PFSK-1 (cell line): ENCODE measurements around the gene CXCL17.

Experiments
- FOXP2 ChIP-seq: optimal IDR thresholded peaks from 2 replicates; pipeline ENCODE3; 2011; ENCODE audit warnings: borderline replicate concordance, control low read depth, inconsistent platforms; ENCODE audit not compliant: insufficient read depth; ENCODE audit errors: extremely low read length, extremely low read depth
- POLR2AphosphoS5 ChIP-seq: IDR thresholded peaks from 2 replicates; pipeline ENCODE4 v1.6.1; 2012; ENCODE audit warnings: low read depth, mild to moderate bottlenecking, control low read depth, low read length, moderate library complexity
- REST ChIP-seq, 2 experiments: IDR thresholded peaks; 2 replicates each; pipeline versions ENCODE4 v1.6.1 to v1.8.0; 2011 to 2012; ENCODE audit warnings: low read depth in 2 of 2, low read length in 2 of 2, control low read depth in 1 of 2, inconsistent platforms in 1 of 2, mild to moderate bottlenecking in 1 of 2, moderate library complexity in 1 of 2; ENCODE audit not compliant: insufficient read depth in 1 of 2
- SIN3A ChIP-seq: IDR thresholded peaks from 2 replicates; pipeline ENCODE4 v1.6.1; 2012; ENCODE audit warnings: mild to moderate bottlenecking, low read length, moderate library complexity, borderline replicate concordance; ENCODE audit not compliant: insufficient read depth
- TAF1 ChIP-seq: IDR thresholded peaks from 2 replicates; pipeline ENCODE4 v1.6.1; 2012; ENCODE audit warnings: low read length, control low read depth, borderline replicate concordance; ENCODE audit not compliant: insufficient read depth

The CXCL17 gene

GRCh38 chr19:42468273-42468796, 25.6 kb upstream of the CXCL17 start:
- TF ChIP-seq POLR2AphosphoS5 (no peak), TAF1 (no peak), FOXP2 (no peak), SIN3A (no peak), REST (IDR thresholded peaks at IDR 0.05; ENCODE audit: insufficient read depth in 1 of 2, low read depth in 2 of 2, low read length in 2 of 2) (no peak)

GRCh38 chr19:42467183-42467760, 24.5 kb upstream of the CXCL17 start:
- TF ChIP-seq POLR2AphosphoS5 (no peak), SIN3A (no peak), REST (IDR thresholded peaks at IDR 0.05; ENCODE audit: insufficient read depth in 1 of 2, low read depth in 2 of 2, low read length in 2 of 2) (no peak), TAF1 (no peak), FOXP2 (no peak)

- TF ChIP-seq FOXP2, result no peak
- no peak for TF ChIP-seq SIN3A
- no peak for TF ChIP-seq TAF1
- TF ChIP-seq POLR2AphosphoS5, result no peak
- no peak for TF ChIP-seq REST (IDR thresholded peaks at IDR 0.05; ENCODE audit: insufficient read depth in 1 of 2, low read depth in 2 of 2, low read length in 2 of 2)
Observed at GRCh38 chr19:42466521-42467182, 23.9 kb upstream of the CXCL17 start.

GRCh38 chr19:42465827-42466280, 23.1 kb upstream of the CXCL17 start:
- TF ChIP-seq REST (IDR thresholded peaks at IDR 0.05; ENCODE audit: insufficient read depth in 1 of 2, low read depth in 2 of 2, low read length in 2 of 2) (no peak), FOXP2 (no peak), TAF1 (no peak), POLR2AphosphoS5 (no peak), SIN3A (no peak)
